Measurements from ENCODE around the gene MCRS1.

DNA sequence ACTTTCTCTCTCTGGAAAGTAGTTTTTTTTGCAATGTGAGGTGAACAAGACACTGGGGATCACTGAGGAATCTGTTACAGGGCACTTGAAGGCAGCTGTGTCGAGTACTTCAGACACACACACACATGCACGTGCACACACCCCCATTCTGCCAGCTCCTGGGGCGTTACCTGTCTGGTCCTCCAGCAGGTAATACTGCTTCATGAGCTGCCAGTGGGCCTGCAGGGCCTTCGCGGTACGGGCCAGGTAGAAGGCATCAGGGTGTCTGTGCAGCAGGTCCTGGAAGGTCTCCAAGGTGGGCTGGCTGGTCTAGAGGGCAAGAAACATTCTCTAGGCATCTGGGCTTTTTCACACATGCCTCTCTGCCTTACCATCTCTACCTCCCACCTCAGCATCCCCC is 5.1 kb downstream of the MCRS1 start:
- TF ChIP-seq POLR2A (IDR thresholded peaks at IDR 0.05), result no peak
- TF ChIP-seq, protein P1, sequence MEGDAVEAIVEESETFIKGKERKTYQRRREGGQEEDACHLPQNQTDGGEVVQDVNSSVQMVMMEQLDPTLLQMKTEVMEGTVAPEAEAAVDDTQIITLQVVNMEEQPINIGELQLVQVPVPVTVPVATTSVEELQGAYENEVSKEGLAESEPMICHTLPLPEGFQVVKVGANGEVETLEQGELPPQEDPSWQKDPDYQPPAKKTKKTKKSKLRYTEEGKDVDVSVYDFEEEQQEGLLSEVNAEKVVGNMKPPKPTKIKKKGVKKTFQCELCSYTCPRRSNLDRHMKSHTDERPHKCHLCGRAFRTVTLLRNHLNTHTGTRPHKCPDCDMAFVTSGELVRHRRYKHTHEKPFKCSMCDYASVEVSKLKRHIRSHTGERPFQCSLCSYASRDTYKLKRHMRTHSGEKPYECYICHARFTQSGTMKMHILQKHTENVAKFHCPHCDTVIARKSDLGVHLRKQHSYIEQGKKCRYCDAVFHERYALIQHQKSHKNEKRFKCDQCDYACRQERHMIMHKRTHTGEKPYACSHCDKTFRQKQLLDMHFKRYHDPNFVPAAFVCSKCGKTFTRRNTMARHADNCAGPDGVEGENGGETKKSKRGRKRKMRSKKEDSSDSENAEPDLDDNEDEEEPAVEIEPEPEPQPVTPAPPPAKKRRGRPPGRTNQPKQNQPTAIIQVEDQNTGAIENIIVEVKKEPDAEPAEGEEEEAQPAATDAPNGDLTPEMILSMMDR (IDR thresholded peaks at IDR 0.05), result no peak
